HepG2 (cell line): Measurements from ENCODE around the gene IKZF3. TPM values are rescaled to one million over a fixed set of nuclear protein-coding genes. Genes with fewer than 3 reads are reported as not detected.

ENCODE experiments used
- BCL6 ChIP-seq: IDR thresholded peaks from 2 replicates; pipeline ENCODE4 v1.6.1; 2016; ENCODE audit warnings: missing genetic modification reagents, missing compliant biosample characterization
- EED ChIP-seq: sonication (generic); formaldehyde crosslinking; IDR thresholded peaks from 2 replicates; pipeline ENCODE4 v1.5.0; 2020; ENCODE audit warnings: mild to moderate bottlenecking, missing genetic modification reagents
- GATAD1 ChIP-seq: IDR thresholded peaks from 2 replicates; pipeline ENCODE4 v1.6.1; 2016; ENCODE audit warnings: missing genetic modification reagents, missing compliant biosample characterization
- MAX ChIP-seq: IDR thresholded peaks from 2 replicates; pipeline ENCODE4 v1.6.1; 2012; ENCODE audit warnings: inconsistent platforms
- SMAD3 ChIP-seq: sonication (generic); formaldehyde crosslinking; IDR thresholded peaks from 2 replicates; pipeline ENCODE4 v1.4.0; 2020; ENCODE audit warnings: missing genetic modification reagents
- TCF7L2 ChIP-seq: IDR thresholded peaks from 2 replicates; pipeline ENCODE4 v1.6.1; 2011; ENCODE audit warnings: mild to moderate bottlenecking, low read depth, low read length, moderate library complexity
- TSC22D2 ChIP-seq: sonication (generic); formaldehyde crosslinking; IDR thresholded peaks from 2 replicates; pipeline ENCODE4 v1.5.1; 2020; ENCODE audit warnings: missing genetic modification reagents, mild to moderate bottlenecking, borderline replicate concordance
- ZC3H13 ChIP-seq: sonication (generic); formaldehyde crosslinking; IDR thresholded peaks from 2 replicates; pipeline ENCODE4 v1.8.1; 2023; ENCODE audit warnings: mild to moderate bottlenecking, missing genetic modification reagents, moderate library complexity
- ZNF317 ChIP-seq: sonication (generic); formaldehyde crosslinking; IDR thresholded peaks from 2 replicates; pipeline ENCODE4 v1.5.0; 2020; ENCODE audit warnings: mild to moderate bottlenecking, missing genetic modification reagents
- ZNF33B ChIP-seq: sonication (generic); formaldehyde crosslinking; IDR thresholded peaks from 2 replicates; pipeline ENCODE4 v1.5.1; 2020; ENCODE audit warnings: mild to moderate bottlenecking, missing genetic modification reagents
- ZNF44 ChIP-seq: sonication (generic); formaldehyde crosslinking; IDR thresholded peaks from 2 replicates; pipeline ENCODE4 v1.5.1; 2020; ENCODE audit warnings: mild to moderate bottlenecking, missing genetic modification reagents
- ZNF550 ChIP-seq: sonication (generic); formaldehyde crosslinking; IDR thresholded peaks from 2 replicates; pipeline ENCODE4 v1.4.0; 2020; ENCODE audit warnings: mild to moderate bottlenecking, missing genetic modification reagents, borderline replicate concordance
- ZNF589 ChIP-seq: sonication (generic); formaldehyde crosslinking; conservative IDR thresholded peaks from 2 replicates; pipeline ENCODE4 v1.8.0; 2022; ENCODE audit warnings: mild to moderate bottlenecking, moderate library complexity, missing genetic modification reagents
- ZNF597 ChIP-seq: sonication (generic); formaldehyde crosslinking; IDR thresholded peaks from 2 replicates; pipeline ENCODE4 v1.5.0; 2020; ENCODE audit warnings: missing genetic modification reagents
- polyA plus RNA-seq, 8 experiments: library from polyadenylated mRNA; depleted of rRNA in 3 of 8; stranded (reverse) in 7 of 8; unstranded in 1 of 8; fragments of >200 nt; fragmentation: Illumina TruSeq in 4 of 8; extraction: Trizol in 4 of 8; gene quantifications; 2 replicates each; pipeline versions ENCODE4 v1.2.1 to v1.2.3, GENCODE V29; 2011 to 2016; ENCODE audit warnings: low read depth in 4 of 8, missing spikeins in 1 of 8, mixed read lengths in 1 of 8; ENCODE audit not compliant: insufficient read depth in 1 of 8
- total RNA-seq, 5 experiments: library from RNA; depleted of rRNA; stranded (reverse); fragments of >200 nt; fragmentation: Illumina TruSeq; extraction: Trizol; gene quantifications; 2 replicates each; pipeline ENCODE4 v1.2.3, GENCODE V29; 2016; ENCODE audit warnings: low read depth in 1 of 5
- TF ChIP-seq, protein P1 (sequence below): IDR thresholded peaks from 2 replicates; pipeline ENCODE4 v1.6.1; 2016; ENCODE audit warnings: low read depth, control low read depth
- TF ChIP-seq, protein P2 (sequence below): sonication (generic); formaldehyde crosslinking; IDR thresholded peaks from 2 replicates; pipeline ENCODE4 v1.4.0; 2020; ENCODE audit warnings: missing genetic modification reagents, mild to moderate bottlenecking, borderline replicate concordance
- TF ChIP-seq, protein P3 (sequence below), 2 experiments: sonication (generic) in 1 of 2; formaldehyde crosslinking in 1 of 2; IDR thresholded peaks; 2 replicates each; pipeline versions ENCODE4 v1.5.1 to v1.6.1; 2011 to 2020; ENCODE audit warnings: borderline replicate concordance in 1 of 2, low read depth in 1 of 2, low read length in 1 of 2, mild to moderate bottlenecking in 1 of 2, missing genetic modification reagents in 1 of 2, moderate library complexity in 1 of 2
- TF ChIP-seq, protein P4 (sequence below): IDR thresholded peaks from 2 replicates; pipeline ENCODE4 v1.6.1; 2016; ENCODE audit warnings: mild to moderate bottlenecking

Gene IKZF3
- total and polyA plus RNA-seq, 2 of the 13 experiments (the other 11 are each of a cell fraction or from before 2014, with no cell fraction given) = not detected

- TF ChIP-seq, protein P1, sequence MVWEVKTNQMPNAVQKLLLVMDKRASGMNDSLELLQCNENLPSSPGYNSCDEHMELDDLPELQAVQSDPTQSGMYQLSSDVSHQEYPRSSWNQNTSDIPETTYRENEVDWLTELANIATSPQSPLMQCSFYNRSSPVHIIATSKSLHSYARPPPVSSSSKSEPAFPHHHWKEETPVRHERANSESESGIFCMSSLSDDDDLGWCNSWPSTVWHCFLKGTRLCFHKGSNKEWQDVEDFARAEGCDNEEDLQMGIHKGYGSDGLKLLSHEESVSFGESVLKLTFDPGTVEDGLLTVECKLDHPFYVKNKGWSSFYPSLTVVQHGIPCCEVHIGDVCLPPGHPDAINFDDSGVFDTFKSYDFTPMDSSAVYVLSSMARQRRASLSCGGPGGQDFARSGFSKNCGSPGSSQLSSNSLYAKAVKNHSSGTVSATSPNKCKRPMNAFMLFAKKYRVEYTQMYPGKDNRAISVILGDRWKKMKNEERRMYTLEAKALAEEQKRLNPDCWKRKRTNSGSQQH = 0 out of 2 replicates have a peak, but pooled peaks have one; percentile 52
- TF ChIP-seq GATAD1 (CRISPR knock-in tag) = 0 out of 2 replicates have a peak, but pooled peaks have one; percentile 58
- peak; percentile 37; the same call in 1 of the 2 replicates for TF ChIP-seq ZNF317 (CRISPR knock-in tag)
- 0 out of 2 replicates have a peak, but pooled peaks have one; percentile 34 for TF ChIP-seq ZNF550 (CRISPR knock-in tag)
- TF ChIP-seq ZNF33B (CRISPR knock-in tag) = peak; percentile 65; the same call in 1 of the 2 replicates
- TF ChIP-seq, protein P2, sequence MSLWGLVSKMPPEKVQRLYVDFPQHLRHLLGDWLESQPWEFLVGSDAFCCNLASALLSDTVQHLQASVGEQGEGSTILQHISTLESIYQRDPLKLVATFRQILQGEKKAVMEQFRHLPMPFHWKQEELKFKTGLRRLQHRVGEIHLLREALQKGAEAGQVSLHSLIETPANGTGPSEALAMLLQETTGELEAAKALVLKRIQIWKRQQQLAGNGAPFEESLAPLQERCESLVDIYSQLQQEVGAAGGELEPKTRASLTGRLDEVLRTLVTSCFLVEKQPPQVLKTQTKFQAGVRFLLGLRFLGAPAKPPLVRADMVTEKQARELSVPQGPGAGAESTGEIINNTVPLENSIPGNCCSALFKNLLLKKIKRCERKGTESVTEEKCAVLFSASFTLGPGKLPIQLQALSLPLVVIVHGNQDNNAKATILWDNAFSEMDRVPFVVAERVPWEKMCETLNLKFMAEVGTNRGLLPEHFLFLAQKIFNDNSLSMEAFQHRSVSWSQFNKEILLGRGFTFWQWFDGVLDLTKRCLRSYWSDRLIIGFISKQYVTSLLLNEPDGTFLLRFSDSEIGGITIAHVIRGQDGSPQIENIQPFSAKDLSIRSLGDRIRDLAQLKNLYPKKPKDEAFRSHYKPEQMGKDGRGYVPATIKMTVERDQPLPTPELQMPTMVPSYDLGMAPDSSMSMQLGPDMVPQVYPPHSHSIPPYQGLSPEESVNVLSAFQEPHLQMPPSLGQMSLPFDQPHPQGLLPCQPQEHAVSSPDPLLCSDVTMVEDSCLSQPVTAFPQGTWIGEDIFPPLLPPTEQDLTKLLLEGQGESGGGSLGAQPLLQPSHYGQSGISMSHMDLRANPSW = no peak
- TF ChIP-seq, protein P3, sequence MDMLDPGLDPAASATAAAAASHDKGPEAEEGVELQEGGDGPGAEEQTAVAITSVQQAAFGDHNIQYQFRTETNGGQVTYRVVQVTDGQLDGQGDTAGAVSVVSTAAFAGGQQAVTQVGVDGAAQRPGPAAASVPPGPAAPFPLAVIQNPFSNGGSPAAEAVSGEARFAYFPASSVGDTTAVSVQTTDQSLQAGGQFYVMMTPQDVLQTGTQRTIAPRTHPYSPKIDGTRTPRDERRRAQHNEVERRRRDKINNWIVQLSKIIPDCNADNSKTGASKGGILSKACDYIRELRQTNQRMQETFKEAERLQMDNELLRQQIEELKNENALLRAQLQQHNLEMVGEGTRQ (IDR thresholded peaks at IDR 0.05; ENCODE audit: low read depth, low read length) = no peak
- TF ChIP-seq, protein P3 (CRISPR knock-in tag; IDR thresholded peaks at IDR 0.05; ENCODE audit: borderline replicate concordance) = no peak
- peak; percentile 73 for TF ChIP-seq BCL6 (CRISPR knock-in tag)
- no peak for TF ChIP-seq ZNF44 (CRISPR knock-in tag)
- TF ChIP-seq TCF7L2 = peak; percentile 93
- 0 out of 2 replicates have a peak, but pooled peaks have one; percentile 30 for TF ChIP-seq ZNF589 (CRISPR knock-in tag)
- peak; percentile 39; the same call in 1 of the 2 replicates for TF ChIP-seq SMAD3 (CRISPR knock-in tag)
- TF ChIP-seq TSC22D2 = peak; percentile 62; the same call in 1 of the 2 replicates
- TF ChIP-seq ZNF597 (CRISPR knock-in tag) = no peak
- TF ChIP-seq ZC3H13 (CRISPR knock-in tag) = peak; percentile 65; the same call in 1 of the 2 replicates
- peak; percentile 37 for TF ChIP-seq MAX
- TF ChIP-seq, protein P4, sequence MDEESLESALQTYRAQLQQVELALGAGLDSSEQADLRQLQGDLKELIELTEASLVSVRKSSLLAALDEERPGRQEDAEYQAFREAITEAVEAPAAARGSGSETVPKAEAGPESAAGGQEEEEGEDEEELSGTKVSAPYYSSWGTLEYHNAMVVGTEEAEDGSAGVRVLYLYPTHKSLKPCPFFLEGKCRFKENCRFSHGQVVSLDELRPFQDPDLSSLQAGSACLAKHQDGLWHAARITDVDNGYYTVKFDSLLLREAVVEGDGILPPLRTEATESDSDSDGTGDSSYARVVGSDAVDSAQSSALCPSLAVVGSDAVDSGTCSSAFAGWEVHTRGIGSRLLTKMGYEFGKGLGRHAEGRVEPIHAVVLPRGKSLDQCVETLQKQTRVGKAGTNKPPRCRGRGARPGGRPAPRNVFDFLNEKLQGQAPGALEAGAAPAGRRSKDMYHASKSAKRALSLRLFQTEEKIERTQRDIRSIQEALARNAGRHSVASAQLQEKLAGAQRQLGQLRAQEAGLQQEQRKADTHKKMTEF (CRISPR knock-in tag) = peak; percentile 57; the same call in 1 of the 2 replicates
- no peak for TF ChIP-seq EED
Measured at GRCh38 chr17:39736319-39737165, 127.6 kb downstream of the IKZF3 start (continued).
